Lung (tissue), 12 donors: ENCODE data around the gene THADA. TPM values are rescaled to one million over a fixed set of nuclear protein-coding genes. Genes with fewer than 3 reads are reported as not detected.
"Not testable (repeated sequence)": the region's sequence is repeated elsewhere in the genome, so short reads cannot be mapped to it uniquely, and the experiment has no call there.

Experiments used
- ATAC-seq: fragments of 200-7000 bp; cut with Tn5 transposase; one replicate; pipeline ENCODE4 v1.9.1; 2020; ENCODE audit warnings: moderate number of reproducible peaks; ENCODE audit not compliant: insufficient read depth, low FRiP score
- DNase-seq, 3 donors: peaks; one replicate each; pipeline ENCODE4 v3.0.0-alpha.2; 2013 to 2017
- H3K27ac ChIP-seq, 2 donors: one replicate each; pipeline ENCODE4 v1.5.1; 2013; ENCODE audit warnings: mild to moderate bottlenecking in 2 of 2, moderate library complexity in 2 of 2, control low read depth in 1 of 2, inconsistent platforms in 1 of 2, low read depth in 1 of 2, low read length in 1 of 2
- H3K27me3 ChIP-seq, 3 donors: one replicate each; pipeline ENCODE4 v1.5.1; 2013; ENCODE audit warnings: low read length in 2 of 3; ENCODE audit not compliant: control insufficient read depth in 3 of 3, insufficient read depth in 3 of 3
- H3K36me3 ChIP-seq, 4 donors: one replicate each; pipeline ENCODE4 v1.5.1; 2013; ENCODE audit warnings: low read length in 4 of 4, mild to moderate bottlenecking in 1 of 4, moderate library complexity in 1 of 4; ENCODE audit not compliant: control insufficient read depth in 4 of 4, insufficient read depth in 4 of 4
- H3K4me1 ChIP-seq, 5 donors: one replicate each; pipeline ENCODE4 v1.5.1; 2013; ENCODE audit warnings: low read length in 5 of 5, mild to moderate bottlenecking in 2 of 5, moderate library complexity in 1 of 5; ENCODE audit not compliant: control insufficient read depth in 5 of 5, insufficient read depth in 5 of 5
- H3K4me3 ChIP-seq: one replicate; pipeline ENCODE4 v1.5.1; 2013; ENCODE audit warnings: mild to moderate bottlenecking, control low read depth, moderate library complexity
- H3K9ac ChIP-seq, 2 donors: one replicate each; pipeline ENCODE4 v1.5.1; 2013; ENCODE audit warnings: low read length in 2 of 2, control low read depth in 1 of 2; ENCODE audit not compliant: insufficient read depth in 1 of 2
- H3K9me3 ChIP-seq, 4 donors: one replicate each; pipeline ENCODE4 v1.5.1; 2013; ENCODE audit warnings: low read length in 3 of 4, mild to moderate bottlenecking in 1 of 4, moderate library complexity in 1 of 4; ENCODE audit not compliant: control insufficient read depth in 4 of 4, insufficient read depth in 3 of 4
- CTCF ChIP-seq: IDR thresholded peaks from 2 replicates; pipeline ENCODE4 v1.5.1; 2012; ENCODE audit warnings: mild to moderate bottlenecking; ENCODE audit errors: control extremely low read depth, extremely low read depth
- WGBS, 2 donors: extraction: QIAGEN DNeasy Blood & Tissue Kit; methylation state at CpG; one replicate each; pipeline ENCODE4 v1.1.7; 2013; 5-methylcytosine and 5-hydroxymethylcytosine counted together
- polyA plus RNA-seq, 2 donors: library from polyadenylated mRNA; stranded (reverse); fragments of 200-250 nt; gene quantifications; one replicate each; pipeline ENCODE4 v1.2.1, GENCODE V29; 2013
- total RNA-seq, 2 donors: library from RNA; depleted of rRNA in 1 of 2; stranded (reverse); fragments of >200 nt in 1 of 2; gene quantifications; one replicate each; pipeline ENCODE4 v1.2.1, GENCODE V29; 2014 to 2021
- donor health status: control.
- donor health status: control.
- donor health status: Bipolar disorder and iron deficiency.
- donor health status: healthy.
- donor health status: DM: yes; HTN: yes; CAD: no.

Gene THADA
- total and polyA plus RNA-seq, 4 donors: 11.3 to 72.5 (median 25.2) TPM

DNA sequence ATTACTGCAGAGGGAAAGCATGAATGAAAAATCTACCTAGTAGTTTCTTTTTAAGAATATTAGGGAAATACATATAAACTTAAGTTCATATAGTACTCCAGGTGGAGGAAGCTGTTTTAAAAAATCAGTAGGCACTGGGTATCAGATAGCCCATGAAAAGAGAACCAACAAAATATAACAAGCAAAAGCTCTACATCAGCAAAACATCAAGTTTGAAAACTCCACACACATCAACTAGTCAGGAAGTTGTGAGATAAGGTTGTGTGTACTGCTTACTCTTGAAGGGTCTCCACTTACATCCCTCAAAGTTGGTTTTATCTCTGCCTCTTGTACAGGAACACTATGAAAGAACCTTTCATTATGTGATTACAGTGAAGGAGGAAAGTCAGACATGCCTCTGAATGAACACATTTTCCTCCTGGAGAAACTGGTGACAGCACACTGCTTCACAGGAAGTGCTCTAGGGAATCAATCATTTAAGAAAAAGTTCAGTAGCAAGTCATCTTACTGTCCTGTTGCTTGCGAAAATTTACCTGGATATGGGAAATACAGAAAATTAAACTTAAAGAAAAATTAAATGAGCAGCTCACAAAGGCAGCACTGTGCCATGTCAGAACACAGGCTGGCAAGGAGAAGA is 57.7 kb downstream of the THADA start:
- Histone ChIP-seq H3K27me3 (no peaks in the 10 kb centered on the region), H3K27ac (peak overlapping the region in 1 of 2 donors; percentile 31), H3K4me3 (no peak overlapping the region), H3K9me3 (no peaks in the 10 kb centered on the region), H3K4me1 (peaks cover 0 to 34% (median 0%) of the 10 kb centered on the region in 5 donors), H3K36me3 (peaks cover 0 to 5% (median 0%) of the 10 kb centered on the region in 4 donors), H3K9ac (no peak overlapping the region)
- DNase-seq (no peak), ATAC-seq (no peak)
- 90 to 93% methylated on average over 1 of the region's 1 CpG for WGBS, 2 donors
- TF ChIP-seq CTCF: no peak

DNA sequence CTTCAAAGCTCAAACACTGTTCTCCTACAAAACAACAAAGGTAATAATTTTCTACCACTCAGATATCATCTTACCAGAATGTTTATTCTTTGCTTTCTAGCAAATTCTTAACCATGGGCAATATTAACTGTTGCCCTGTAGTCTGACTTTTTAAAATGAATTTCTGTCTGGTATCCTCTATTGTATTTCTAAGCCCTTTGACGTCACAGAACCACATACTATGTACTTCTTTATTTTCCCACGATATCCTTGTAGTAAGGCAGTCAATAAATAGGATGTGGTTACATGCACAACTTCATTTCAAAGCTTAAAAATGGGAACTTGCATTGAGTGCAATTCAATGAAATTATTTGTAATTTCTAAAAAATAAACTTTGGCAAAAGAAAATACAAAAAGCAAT is 58.7 kb downstream of the THADA start:
- ATAC-seq: no peak
- WGBS, 2 donors: 32 to 62% methylated on average over 2 of the region's 2 CpGs
- no peak overlapping the region for H3K9ac ChIP-seq
- H3K4me3 ChIP-seq: no peak overlapping the region
- no peak overlapping the region for H3K27ac ChIP-seq
- no peaks in the 10 kb centered on the region for H3K9me3 ChIP-seq
- peaks cover 0 to 34% (median 0%) of the 10 kb centered on the region in 5 donors for H3K4me1 ChIP-seq
- DNase-seq: no peak
- peaks cover 0 to 5% (median 0%) of the 10 kb centered on the region in 4 donors for H3K36me3 ChIP-seq
- H3K27me3 ChIP-seq: no peaks in the 10 kb centered on the region
- no peak for TF ChIP-seq CTCF

DNA sequence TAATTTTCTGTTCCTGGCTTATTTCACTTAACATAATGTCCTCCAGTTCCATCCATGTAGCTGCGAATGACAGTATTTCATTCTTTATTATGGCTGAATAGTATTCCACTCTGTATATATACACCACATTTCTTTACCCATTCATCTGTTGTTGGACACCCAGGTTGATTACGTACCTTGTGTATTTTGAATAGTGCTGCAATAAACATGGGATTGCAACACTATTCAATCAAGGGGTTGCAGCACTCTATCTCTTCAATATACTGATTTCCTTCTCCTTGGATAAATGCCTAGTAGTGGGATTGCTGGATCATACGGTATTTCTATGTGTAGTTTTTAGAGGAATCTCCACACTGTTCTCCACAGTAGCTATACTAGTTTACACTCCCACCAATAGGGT is 61.3 kb downstream of the THADA start:
- H3K27ac ChIP-seq: no peak overlapping the region
- no peak overlapping the region for H3K9ac ChIP-seq
- WGBS, 2 donors: 89 to 93% methylated on average over 3 of the region's 3 CpGs
- no peak overlapping the region for H3K4me3 ChIP-seq
- H3K4me1 ChIP-seq: peaks cover 0 to 22% (median 0%) of the 10 kb centered on the region in 5 donors
- TF ChIP-seq CTCF: no peak
- H3K9me3 ChIP-seq: no peaks in the 10 kb centered on the region
- DNase-seq (no peak), ATAC-seq (no peak)
- H3K27me3 ChIP-seq: no peaks in the 10 kb centered on the region
- peaks cover 0 to 5% (median 0%) of the 10 kb centered on the region in 4 donors for H3K36me3 ChIP-seq

GRCh38 chr2:43532572-43532971 is 63.3 kb downstream of the THADA start:
- not testable (repeated sequence) for ATAC-seq

More at GRCh38 chr2:43532572-43532971, 63.3 kb downstream of the THADA start:
- DNase-seq, H3K27me3 ChIP-seq, H3K9ac ChIP-seq, H3K36me3 ChIP-seq, H3K27ac ChIP-seq, H3K4me1 ChIP-seq, H3K9me3 ChIP-seq, H3K4me3 ChIP-seq: not testable (repeated sequence)
- 98 to 99% methylated on average over 3 of the region's 3 CpGs for WGBS, 2 donors
